HEK293T (cell line): ENCODE measurements around the gene KIZ.

ENCODE experiments used
- ARNT ChIP-seq: fragments of 450-650 bp; IDR thresholded peaks from 2 replicates; pipeline ENCODE4 v1.6.1; 2017; ENCODE audit warnings: mild to moderate bottlenecking
- BHLHE40 ChIP-seq: fragments of 450-650 bp; IDR thresholded peaks from 2 replicates; pipeline ENCODE4 v1.6.1; 2016; ENCODE audit warnings: mild to moderate bottlenecking, moderate library complexity, borderline replicate concordance
- ELF4 ChIP-seq: fragments of 450-650 bp; IDR thresholded peaks from 2 replicates; pipeline ENCODE4 v1.6.1; 2017; ENCODE audit warnings: antibody characterized with exemption
- FOXK2 ChIP-seq: fragments of 450-650 bp; IDR thresholded peaks from 2 replicates; pipeline ENCODE4 v1.6.1; 2016; ENCODE audit warnings: mild to moderate bottlenecking
- FOXM1 ChIP-seq: fragments of 450-650 bp; IDR thresholded peaks from 2 replicates; pipeline ENCODE4 v1.6.1; 2017; ENCODE audit warnings: mild to moderate bottlenecking, borderline replicate concordance
- LEF1 ChIP-seq: fragments of 450-650 bp; IDR thresholded peaks from 2 replicates; pipeline ENCODE4 v1.6.1; 2017; ENCODE audit warnings: mild to moderate bottlenecking, borderline replicate concordance
- NFRKB ChIP-seq: fragments of 450-650 bp; IDR thresholded peaks from 2 replicates; pipeline ENCODE4 v1.6.1; 2016; ENCODE audit warnings: mild to moderate bottlenecking, moderate library complexity
- SP1 ChIP-seq: fragments of 450-650 bp; IDR thresholded peaks from 2 replicates; pipeline ENCODE4 v1.6.1; 2017
- SUZ12 ChIP-seq: fragments of 450-650 bp; IDR thresholded peaks from 2 replicates; pipeline ENCODE4 v1.6.1; 2016; ENCODE audit warnings: mild to moderate bottlenecking
- TARDBP ChIP-seq: fragments of 450-650 bp; IDR thresholded peaks from 2 replicates; pipeline ENCODE4 v1.6.1; 2016
- ZNF384 ChIP-seq: fragments of 450-650 bp; IDR thresholded peaks from 2 replicates; pipeline ENCODE4 v1.6.1; 2016

DNA sequence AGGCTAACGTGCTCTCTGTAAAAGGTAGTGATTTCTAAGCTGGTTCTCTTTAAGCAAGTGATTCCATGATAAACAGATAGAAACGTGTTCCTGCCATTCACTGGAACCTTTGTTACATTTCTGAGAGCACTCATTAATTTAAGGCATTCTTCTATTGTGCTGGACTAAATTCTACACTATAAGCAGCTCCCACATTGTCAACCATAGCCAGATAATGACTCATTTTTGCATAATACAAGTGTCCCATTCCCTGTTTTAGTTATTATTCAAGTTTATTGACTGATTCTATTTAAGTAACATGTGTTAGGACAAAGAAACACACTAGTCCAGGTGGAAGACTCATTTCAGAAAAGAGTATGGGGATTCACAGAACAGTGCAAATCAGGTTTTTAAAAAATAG lies 163.8 kb downstream of the KIZ start:
- TF ChIP-seq FOXM1, result no peak
- no peak for TF ChIP-seq BHLHE40
- TF ChIP-seq SUZ12, result no peak
- no peak for TF ChIP-seq SP1
- TF ChIP-seq FOXK2, result no peak
- TF ChIP-seq ARNT, result no peak
- no peak for TF ChIP-seq ELF4
- no peak for TF ChIP-seq ZNF384
- TF ChIP-seq LEF1, result no peak
- no peak for TF ChIP-seq NFRKB
- no peak for TF ChIP-seq TARDBP
